GM18520 (cell line): Measurements from ENCODE around the gene ABCC4.

Source experiments
- ATAC-seq: cut with Tn5 transposase; IDR thresholded peaks from one replicate; pipeline ENCODE4 v1.9.1; 2021; ENCODE audit not compliant: unreplicated experiment

The ABCC4 gene

GRCh38 chr13:95159458-95159857 lies 141.8 kb downstream of the ABCC4 start:
- no peak for ATAC-seq

DNA sequence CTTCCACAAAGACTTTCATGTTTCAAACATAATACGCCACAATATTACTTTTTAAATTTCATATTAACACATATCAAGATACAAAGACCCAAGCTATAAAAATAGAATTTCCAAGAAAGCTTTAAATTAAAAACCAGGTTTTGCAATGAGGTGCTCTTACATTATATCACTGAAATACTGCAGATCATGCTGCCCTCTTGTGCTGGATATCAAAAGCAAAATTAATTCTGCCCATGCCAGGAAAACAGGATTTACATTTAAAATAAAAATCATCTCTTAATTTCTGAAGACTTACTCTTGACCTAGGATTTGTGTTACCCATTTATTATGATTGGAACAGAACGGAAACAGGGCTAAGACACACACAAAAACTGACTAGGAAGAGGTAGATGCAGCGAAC lies 145.0 kb downstream of the ABCC4 start:
- ATAC-seq, result no peak

DNA sequence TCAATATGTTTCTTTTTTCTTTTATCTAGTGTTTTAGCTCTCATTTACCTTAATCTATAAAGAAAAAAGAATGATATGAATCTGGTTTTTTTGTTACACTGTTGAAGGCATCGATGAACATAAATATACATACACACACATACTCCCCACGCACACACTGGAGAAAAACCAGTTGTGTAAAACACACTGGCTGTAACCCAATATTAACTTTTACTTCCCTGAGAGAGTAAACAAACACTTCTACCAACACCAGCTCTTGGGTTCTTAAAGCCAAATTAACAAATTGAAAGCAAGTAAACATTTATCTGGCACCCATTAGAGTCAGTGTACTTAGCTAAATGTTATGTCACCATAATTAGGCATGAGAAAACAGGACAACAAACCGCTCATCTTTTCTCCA lies 145.7 kb downstream of the ABCC4 start:
- ATAC-seq, result no peak

GRCh38 chr13:95155093-95155492 lies 146.2 kb downstream of the ABCC4 start:
- ATAC-seq, result no peak

DNA sequence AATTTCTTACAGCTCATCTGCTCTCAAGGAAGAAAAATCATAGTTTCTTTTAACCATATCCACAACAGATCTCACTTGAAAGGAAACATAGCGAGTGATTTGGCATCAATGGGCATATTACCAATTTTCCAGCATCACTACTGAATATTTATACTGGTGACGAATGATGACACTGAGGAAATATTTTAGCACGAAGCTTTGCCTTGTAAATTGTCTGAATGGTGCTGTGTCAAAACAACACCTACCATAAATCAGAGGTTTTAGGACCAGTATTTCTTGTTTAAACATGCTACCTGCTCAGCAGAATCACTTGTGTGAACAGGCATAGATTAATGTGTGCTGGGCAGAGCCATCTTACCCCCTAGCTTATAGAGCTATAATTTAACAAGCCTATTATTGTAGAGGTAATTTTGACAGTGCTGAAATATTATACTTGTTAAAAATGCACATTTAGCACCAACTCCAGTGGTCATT lies 146.8 kb downstream of the ABCC4 start:
- no peak for ATAC-seq

DNA sequence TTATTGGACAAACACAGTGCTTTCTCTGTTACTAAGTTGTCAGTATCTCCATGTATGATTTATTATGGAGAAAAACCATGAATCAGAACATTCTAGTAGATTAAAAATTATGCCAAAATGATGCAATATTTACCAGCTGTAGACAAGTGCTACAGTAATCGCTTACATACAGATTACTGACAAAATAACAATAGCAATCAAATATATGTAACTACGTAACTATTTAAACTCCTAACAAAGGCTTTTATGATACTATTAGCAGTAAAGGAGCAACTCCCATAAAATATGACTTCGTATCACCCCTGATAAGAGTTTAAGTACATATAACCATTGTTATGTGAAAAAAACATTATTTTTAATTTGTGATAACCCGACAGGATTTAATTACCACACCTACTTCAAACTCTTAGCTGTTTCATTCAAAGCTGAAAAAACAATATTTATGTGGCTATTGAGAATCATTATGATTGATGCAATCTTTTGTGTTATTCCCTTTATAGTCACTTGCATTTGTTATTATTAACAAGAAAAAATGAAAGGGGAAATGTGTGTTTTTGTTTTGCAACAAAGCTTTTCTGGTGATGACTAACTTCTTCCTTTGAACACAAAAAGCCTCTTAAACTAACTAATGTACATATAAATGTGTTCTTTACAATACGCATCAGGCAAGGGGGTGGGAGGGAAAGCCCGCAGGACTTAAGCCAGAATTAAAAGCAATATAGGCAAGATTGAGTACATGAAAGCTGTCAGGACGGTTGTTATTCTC lies 147.4 kb downstream of the ABCC4 start:
- ATAC-seq, result no peak

DNA sequence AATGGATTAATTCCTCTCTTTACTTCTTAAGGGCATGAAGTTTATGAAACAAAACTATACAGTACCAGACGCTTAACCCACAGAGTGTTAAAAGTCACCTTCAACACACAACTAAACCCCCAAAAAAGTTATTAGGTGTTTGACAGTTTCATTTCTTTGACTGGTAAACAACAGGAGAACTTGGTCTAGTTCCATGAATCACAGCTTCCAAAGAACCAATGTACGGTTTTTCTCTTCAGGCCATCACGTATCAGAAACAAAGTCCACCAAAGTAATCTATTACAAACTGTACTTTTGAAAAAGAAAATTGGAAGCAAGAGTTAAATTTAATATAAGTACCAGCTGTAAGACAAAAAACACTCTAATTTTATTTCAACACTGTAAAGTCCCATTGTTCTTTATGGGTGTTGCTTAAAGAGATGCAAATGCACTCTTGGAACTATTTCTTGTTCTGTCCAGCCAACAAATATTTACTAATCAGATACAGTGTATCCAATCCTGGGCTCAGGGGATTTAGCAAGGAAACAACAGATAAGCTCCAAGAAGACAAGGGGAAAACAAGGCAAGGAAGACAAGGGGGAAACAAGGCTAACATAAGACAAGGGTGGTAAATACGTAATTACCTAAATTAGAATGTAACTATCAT lies 149.2 kb downstream of the ABCC4 start:
- no peak for ATAC-seq

DNA sequence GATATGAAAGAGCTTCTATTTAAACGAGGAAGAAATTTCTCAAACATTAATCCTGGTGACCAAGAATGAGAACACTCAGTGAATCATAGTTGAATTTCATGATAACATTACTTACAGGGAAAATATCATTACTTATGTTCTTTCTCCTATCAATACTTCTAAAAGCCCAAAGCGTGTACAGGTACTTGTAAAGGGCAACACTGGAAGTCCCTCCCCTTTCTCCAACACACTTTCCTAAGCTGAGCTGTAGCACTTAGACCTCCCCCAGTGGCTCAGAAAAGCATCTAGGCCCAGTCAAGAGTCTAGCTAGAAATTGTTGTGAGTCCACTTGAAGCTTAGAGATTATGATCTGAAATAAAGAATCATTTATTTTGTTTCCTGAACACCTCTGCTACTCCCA lies 150.7 kb downstream of the ABCC4 start:
- ATAC-seq, result no peak

DNA sequence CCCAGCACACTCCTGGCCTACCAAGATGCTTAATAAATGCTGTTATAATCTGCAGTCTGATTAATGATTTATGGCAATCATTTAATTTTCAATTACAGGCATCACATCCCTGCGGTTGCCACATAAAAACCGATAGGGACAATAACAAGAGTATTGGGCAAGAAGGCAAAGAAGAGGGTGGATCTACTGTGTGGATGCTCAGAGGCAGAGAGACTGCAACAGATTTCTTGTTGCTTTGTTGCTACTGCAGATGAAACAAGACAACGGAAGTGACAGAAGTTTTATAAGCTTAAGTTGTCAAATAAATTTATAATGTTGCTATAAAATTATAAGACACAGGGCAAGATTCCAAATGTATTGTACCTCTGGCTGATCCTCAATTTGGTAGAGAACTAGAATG lies 154.8 kb downstream of the ABCC4 start:
- ATAC-seq, result no peak

DNA sequence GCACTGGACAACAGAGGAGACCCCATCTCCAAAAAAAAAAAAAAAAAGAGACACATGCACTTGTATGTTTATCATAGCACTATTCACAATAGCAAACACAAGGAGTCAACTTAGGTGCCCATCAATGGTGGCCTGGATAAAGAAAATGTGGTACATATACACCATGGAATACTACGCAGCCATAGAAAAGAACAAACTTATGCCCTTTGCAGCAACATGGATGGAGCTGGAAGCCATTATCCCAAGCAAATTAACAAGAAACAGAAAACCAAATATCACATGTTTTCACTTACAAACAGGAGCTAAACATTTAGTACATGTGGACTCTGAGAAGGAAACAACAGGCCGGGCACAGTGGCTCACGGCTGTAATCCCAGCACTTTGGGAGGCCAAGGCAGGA lies 155.7 kb downstream of the ABCC4 start:
- ATAC-seq, result no peak

DNA sequence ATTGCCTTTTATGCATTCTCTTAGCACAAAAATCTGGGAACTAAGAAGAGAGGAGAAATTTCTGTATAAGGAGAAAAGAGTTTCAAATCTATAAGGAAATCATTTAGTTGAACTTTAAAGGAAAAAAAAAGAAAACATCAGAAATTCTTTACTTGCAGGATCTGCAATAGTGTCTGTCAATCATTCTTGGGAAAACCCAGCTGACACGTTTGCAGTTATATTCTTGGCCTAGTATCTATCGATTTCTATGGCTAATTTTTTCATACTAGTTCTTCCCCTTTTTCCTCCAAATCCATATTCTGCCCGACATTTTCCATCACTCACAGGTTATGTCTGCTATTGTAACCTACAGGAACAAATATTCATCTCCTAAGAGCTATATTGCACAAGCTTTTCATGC lies 160.7 kb downstream of the ABCC4 start:
- no peak for ATAC-seq

DNA sequence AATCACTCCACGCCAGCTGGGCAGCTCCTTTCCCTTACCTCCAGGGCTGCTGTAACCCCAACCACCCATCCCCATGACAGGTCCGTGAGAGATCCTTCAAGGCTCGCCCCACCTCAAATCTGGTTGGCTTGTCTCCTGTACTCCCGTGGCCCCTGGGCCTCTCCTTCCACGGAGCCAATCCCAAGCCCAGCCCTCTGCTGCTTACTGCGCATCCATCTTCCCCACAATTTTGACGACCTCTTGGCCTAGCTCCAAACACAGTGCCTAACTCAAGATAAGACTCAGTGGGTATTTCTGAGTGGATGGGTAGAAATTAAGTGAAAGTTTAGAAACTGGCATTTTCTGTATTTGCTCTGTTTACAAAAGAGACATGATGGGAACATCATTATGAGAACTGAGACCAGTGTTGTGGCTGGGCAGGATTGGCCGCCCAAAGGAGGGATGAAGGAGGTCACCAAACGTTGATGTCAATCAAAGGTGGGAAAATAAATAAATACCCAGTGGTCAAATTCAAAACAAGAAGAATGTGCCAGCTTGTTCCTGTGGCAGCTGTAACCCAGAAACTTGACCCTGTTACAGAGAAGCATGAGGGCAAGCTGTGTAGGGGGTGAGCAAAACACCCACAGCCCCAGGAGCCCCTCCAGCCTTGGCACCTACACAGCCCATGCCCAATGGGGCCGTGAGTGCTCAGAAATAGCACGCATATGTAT lies 162.2 kb downstream of the ABCC4 start:
- ATAC-seq, result no peak

- peak; percentile 95 for ATAC-seq
These were observed 164.2 kb downstream of the ABCC4 start for GRCh38 chr13:95137096-95137495.

GRCh38 chr13:95136638-95137037 lies 164.6 kb downstream of the ABCC4 start:
- ATAC-seq, result no peak

DNA sequence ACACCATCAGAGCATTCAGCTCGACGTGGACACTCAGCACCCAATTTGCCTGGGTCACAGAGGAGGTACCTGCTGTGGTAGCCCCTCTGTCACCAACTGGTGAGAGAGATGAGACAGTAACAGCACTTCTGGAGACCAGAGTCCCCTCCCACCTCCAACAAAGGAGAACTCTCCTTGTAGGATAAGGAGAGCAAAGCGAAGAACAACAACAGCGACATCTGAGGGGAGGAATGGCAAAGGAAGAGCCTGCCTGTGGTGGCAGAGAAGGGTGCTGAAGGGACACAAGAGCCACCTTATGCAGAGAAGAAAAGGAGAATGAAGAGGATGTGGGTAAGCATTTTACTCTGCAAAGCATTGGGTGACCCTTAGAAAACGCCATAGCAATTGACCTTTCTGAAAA lies 167.8 kb downstream of the ABCC4 start:
- no peak for ATAC-seq

GRCh38 chr13:95129004-95129403 lies 172.2 kb downstream of the ABCC4 start:
- ATAC-seq, result no peak

DNA sequence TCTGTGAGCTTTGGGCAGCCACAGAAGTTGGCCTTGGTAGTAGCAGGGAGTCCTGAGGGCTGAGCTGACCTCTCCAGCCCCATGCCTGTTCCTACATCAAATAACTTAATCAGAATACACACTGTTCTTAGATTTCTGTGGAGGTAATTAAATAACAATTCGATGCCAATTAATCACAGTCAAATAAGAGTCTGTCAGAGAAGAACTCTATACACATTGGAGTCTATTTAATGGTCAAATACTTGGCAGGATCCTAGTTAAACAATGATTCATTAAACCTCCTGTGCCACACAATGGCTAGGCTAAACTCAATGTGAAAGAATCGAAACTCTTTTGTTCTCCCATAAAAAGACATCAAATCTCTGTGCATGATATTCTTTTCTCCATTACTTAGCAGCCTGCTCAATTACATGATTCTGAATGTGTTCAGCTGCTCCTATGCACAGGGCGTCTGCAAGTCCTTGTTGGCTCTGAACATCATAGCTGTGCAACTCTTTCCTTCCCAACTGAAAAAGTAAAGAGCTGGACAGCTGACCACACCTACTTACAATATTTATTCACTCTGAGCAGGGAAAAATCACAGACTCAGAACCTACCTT lies 173.1 kb downstream of the ABCC4 start:
- no peak for ATAC-seq

DNA sequence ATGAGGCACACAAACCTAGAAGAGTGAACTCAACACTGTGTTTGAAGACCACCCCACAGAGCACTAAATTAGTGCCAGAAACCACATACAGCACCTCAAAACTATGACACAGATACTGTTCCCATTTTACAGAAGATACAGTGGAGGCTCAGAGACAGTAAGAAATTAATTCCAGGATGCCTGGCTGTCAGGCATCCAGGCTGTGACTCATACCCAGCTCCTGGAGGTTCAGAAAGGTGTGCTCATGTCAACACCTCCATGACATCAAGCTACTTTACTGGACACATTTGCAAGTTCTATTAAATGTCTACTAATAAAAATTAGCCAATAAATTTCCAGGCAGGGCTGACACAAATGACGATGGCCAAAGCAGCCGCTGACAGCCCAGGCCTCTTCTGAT lies 176.3 kb downstream of the ABCC4 start:
- ATAC-seq, result no peak

DNA sequence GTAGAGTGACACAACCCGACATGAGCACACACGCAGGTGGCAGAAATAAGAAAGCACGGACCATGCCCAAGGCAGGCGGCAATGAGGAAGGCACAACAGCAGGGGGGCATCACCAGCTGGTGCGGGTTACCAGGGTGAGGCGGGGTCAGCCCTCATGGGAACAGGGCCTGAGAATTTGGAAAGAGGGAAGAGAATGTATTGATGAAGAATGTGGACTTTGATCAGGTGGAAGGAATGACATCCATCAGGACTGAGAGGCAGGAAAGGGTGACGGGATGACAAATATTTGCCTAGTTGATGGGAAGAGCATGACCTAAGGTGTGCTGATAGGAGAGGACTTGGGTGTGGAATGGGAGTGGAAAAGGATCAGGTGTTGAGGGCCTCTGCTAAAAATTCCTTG lies 177.5 kb downstream of the ABCC4 start:
- ATAC-seq, result no peak

GRCh38 chr13:95122063-95122462 lies 179.2 kb downstream of the ABCC4 start:
- no peak for ATAC-seq

DNA sequence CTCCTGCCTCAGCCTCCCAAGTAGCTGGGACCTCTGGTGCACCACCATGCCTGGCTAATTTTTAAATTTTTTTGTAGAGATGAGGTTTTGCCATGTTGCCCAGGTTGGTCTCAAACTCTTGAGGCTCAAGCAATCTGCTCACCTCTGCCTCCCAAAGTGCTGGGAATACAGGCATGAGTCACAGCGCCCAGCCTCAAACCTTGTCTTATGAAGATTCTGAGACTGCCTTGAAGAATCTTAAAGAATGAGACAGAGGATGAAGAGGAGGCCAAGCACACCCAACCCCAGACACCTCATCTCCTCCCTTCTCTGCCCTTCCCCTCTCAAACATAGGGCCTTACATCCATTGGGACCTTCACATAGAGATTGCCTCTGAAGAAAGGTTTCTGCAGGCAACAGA lies 179.7 kb downstream of the ABCC4 start:
- ATAC-seq, result no peak

DNA sequence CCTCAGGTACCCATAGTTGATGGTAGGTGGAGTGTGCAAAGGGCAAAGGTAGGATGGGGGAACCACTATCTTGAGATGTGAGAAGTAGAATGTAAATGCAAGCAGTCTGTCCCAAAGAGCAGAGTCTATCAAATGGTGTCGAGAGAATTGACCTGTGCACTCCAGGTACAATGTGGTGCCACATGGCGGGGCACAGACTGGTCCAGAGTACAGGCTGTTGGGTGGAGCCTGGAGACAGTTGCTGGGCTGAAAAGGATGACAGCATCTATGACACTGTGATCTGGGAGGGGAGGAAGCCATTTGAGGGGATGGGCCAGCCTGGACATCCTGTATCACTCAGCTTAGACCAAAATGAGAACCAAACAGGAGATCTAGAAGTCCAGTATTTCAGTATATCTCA lies 180.6 kb downstream of the ABCC4 start:
- no peak for ATAC-seq
